Measurements from ENCODE around the gene SPACA6.

Gene SPACA6

DNA sequence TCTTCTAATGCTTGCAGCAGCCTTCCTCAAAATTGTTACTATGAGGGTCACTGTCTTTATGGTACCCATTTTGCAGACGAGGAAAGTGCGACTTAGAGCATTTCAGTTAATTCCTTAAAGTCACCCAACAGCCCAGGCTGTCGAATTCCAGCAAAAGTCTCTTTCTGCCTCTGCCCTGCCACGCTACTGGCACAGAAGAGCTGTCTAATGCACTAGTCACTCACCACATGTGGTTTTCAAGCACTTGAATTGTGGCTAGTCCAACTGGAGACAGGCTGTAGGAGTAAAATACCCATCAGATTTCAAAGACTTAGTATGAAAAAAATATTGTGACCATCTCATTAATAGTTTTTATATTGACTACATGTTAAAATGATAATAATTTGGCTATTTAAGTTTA, 56.8 kb downstream of the SPACA6 start:
- POLR2A ChIA-PET (ENCODE audit: low non-redundant PET) = no interaction called here
- DNase-seq (ENCODE audit: low spot score) = no peak
- TF ChIP-seq, protein P1, sequence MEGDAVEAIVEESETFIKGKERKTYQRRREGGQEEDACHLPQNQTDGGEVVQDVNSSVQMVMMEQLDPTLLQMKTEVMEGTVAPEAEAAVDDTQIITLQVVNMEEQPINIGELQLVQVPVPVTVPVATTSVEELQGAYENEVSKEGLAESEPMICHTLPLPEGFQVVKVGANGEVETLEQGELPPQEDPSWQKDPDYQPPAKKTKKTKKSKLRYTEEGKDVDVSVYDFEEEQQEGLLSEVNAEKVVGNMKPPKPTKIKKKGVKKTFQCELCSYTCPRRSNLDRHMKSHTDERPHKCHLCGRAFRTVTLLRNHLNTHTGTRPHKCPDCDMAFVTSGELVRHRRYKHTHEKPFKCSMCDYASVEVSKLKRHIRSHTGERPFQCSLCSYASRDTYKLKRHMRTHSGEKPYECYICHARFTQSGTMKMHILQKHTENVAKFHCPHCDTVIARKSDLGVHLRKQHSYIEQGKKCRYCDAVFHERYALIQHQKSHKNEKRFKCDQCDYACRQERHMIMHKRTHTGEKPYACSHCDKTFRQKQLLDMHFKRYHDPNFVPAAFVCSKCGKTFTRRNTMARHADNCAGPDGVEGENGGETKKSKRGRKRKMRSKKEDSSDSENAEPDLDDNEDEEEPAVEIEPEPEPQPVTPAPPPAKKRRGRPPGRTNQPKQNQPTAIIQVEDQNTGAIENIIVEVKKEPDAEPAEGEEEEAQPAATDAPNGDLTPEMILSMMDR (conservative IDR thresholded peaks at IDR 0.05; ENCODE audit: low read depth) = no peak
- no peak overlapping the region for H3K27ac ChIP-seq
- CTCF ChIA-PET = no interaction called here

DNA sequence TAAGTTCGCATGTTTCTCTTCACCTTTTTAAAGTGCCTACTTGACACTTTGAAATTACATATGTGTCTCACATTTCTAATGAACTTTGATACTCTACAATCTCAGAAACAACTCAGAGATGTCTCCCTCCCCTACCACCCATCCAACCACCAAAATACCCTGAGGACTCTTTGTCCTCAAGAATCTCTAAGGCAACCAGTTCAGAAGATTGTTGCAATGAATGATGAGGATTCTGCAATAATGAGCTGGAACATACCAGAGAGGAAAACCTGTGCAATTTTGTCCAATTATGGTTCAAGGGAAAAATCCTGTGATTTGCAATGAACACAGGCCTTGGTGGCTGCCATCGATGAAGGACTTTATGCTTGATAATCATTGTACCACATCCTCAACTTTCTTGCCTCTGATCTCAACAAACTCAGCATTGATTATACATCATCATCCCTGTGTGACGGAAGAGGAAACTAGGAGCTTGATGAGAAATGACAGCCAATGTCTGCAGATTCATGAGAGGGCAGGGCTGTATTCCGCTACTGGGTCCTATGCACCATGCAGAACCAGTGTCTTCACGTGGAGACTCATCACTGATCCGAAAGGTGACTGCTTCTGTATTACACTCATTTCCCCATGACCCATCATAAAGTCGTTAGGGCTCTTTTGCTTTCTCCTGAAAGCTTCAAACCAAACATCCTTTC, 57.4 kb downstream of the SPACA6 start:
- TF ChIP-seq, protein P1 (conservative IDR thresholded peaks at IDR 0.05; ENCODE audit: low read depth) = no peak
- H3K27ac ChIP-seq = no peak overlapping the region
- CTCF ChIA-PET = no interaction called here
- DNase-seq (ENCODE audit: low spot score) = no peak
- POLR2A ChIA-PET (ENCODE audit: low non-redundant PET) = no interaction called here

DNA sequence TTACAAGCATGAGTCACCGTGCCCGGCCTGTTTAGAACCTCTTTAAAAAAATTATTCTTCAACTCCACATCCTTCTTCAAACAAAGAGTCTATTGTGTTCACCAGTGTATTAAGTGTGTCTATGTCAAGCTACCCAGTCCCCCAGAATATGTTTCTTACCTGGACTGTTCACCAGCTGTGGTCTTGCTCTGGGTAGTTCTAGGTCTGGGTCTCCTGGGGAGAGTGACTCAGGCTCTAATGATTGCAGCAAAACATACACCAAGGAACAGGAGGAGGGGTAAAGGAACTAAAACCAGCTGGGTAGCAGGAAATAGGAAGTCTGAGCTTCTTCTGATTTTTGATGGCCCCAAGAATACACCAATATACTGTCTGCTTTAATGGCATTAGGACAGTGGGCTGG, 58.5 kb downstream of the SPACA6 start, which contains the start of gene FPR1:
FPR1 (minus strand) TSS at position 224 of the 400 bp plus-strand sequence. CDS start 4,884 bp downstream, outside the sequence.
- H3K27ac ChIP-seq = no peak within 1 kb of the TSS
- POLR2A ChIA-PET (ENCODE audit: low non-redundant PET) = no interaction called here
- TF ChIP-seq, protein P1 (conservative IDR thresholded peaks at IDR 0.05; ENCODE audit: low read depth) = no peak
- CTCF ChIA-PET = no interaction called here
- DNase-seq (ENCODE audit: low spot score) = peak; percentile 5

DNA sequence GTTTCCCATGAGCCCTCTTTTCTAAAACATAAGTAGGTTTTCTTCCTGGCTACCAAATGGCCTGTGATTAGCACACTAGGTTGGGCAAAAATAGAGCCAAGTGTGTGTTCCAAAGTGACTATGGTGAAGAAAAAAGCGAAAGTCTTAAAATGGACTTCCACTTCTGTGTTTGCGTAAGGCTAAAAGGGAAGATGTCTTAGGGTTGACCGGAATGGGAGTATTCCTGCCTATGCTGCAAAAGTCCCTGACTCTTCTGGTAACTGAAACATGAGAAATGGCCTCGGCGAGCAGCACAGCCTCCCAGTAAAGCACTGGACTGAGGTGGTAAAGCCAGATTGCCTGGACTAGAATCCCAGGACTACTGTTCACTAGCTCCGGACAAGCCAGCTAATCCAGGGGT, 61.0 kb downstream of the SPACA6 start:
- TF ChIP-seq, protein P1 (conservative IDR thresholded peaks at IDR 0.05; ENCODE audit: low read depth) = no peak
- POLR2A ChIA-PET (ENCODE audit: low non-redundant PET) = no interaction called here
- CTCF ChIA-PET = no interaction called here
- DNase-seq (ENCODE audit: low spot score) = no peak
- no peak overlapping the region for H3K27ac ChIP-seq

DNA sequence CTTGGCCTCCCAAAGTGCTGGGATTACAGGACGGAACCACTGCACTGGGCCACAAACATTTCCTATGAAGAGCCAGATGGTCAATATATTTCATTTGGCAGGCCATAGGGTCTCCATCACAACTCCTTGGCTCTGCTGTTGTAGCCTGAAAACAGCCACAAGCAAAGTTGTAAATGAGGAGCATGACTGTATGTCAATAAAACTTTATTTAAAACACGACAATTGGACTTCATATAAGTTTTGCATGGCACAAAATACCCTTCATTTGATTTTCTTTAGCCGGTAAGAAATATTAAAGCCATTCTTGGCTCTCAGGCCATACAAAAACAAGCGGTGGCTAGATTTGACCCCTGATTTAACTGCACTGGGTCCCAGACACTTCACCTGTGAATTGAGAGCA, 61.6 kb downstream of the SPACA6 start:
- CTCF ChIA-PET = no interaction called here
- H3K27ac ChIP-seq = no peak overlapping the region
- POLR2A ChIA-PET (ENCODE audit: low non-redundant PET) = no interaction called here
- TF ChIP-seq, protein P1 (conservative IDR thresholded peaks at IDR 0.05; ENCODE audit: low read depth) = no peak
- no peak for DNase-seq (ENCODE audit: low spot score)
